Measurements from ENCODE around the gene MAP1LC3B2.

Gene MAP1LC3B2

GRCh38 chr12:116595186-116595585 is 36.0 kb downstream of the MAP1LC3B2 start:
- H3K4me3 ChIP-seq (ENCODE audit: low read depth, low read length): no peak overlapping the region
- H3K36me3 ChIP-seq (replicated peaks): no peaks in the 10 kb centered on the region
- no peak overlapping the region for H3K27ac ChIP-seq
- in situ Hi-C loops (cut with HindIII; ENCODE audit: low pct_ligation_motif_present, low sequenced_read_pairs): no loop called here
- no peak for TF ChIP-seq CTCF (IDR thresholded peaks at IDR 0.05; ENCODE audit: low read depth, low read length, missing control alignments)
- H3K27me3 ChIP-seq (replicated peaks): no peaks in the 10 kb centered on the region
- DNase-seq: no peak

- H3K27ac ChIP-seq: no peak overlapping the region
- no peaks in the 10 kb centered on the region for H3K36me3 ChIP-seq (replicated peaks)
- in situ Hi-C loops (cut with HindIII; ENCODE audit: low pct_ligation_motif_present, low sequenced_read_pairs): no loop called here
- TF ChIP-seq CTCF (IDR thresholded peaks at IDR 0.05; ENCODE audit: low read depth, low read length, missing control alignments): no peak
- DNase-seq: no peak
- no peaks in the 10 kb centered on the region for H3K27me3 ChIP-seq (replicated peaks)
- no peak overlapping the region for H3K4me3 ChIP-seq (ENCODE audit: low read depth, low read length)
Measured at GRCh38 chr12:116595672-116596071, 36.5 kb downstream of the MAP1LC3B2 start.

- DNase-seq: no peak
- Histone ChIP-seq H3K27me3 (replicated peaks) (no peaks in the 10 kb centered on the region), H3K27ac (no peak overlapping the region), H3K36me3 (replicated peaks) (no peaks in the 10 kb centered on the region), H3K4me3 (ENCODE audit: low read depth, low read length) (no peak overlapping the region)
- in situ Hi-C loops (cut with HindIII; ENCODE audit: low pct_ligation_motif_present, low sequenced_read_pairs): no loop called here
- TF ChIP-seq CTCF (IDR thresholded peaks at IDR 0.05; ENCODE audit: low read depth, low read length, missing control alignments): no peak
Measured at GRCh38 chr12:116597886-116598285, 38.7 kb downstream of the MAP1LC3B2 start.

GRCh38 chr12:116598311-116599284 is 39.4 kb downstream of the MAP1LC3B2 start:
- no peaks in the 10 kb centered on the region for H3K27me3 ChIP-seq (replicated peaks)
- H3K4me3 ChIP-seq (ENCODE audit: low read depth, low read length): no peak overlapping the region
- H3K36me3 ChIP-seq (replicated peaks): no peaks in the 10 kb centered on the region
- TF ChIP-seq CTCF (IDR thresholded peaks at IDR 0.05; ENCODE audit: low read depth, low read length, missing control alignments): no peak
- no peak overlapping the region for H3K27ac ChIP-seq
- DNase-seq: no peak
- in situ Hi-C loops (cut with HindIII; ENCODE audit: low pct_ligation_motif_present, low sequenced_read_pairs): no loop called here

- H3K27me3 ChIP-seq (replicated peaks): no peaks in the 10 kb centered on the region
- peak overlapping the region; percentile 30 for H3K27ac ChIP-seq
- H3K4me3 ChIP-seq (ENCODE audit: low read depth, low read length): peak overlapping the region; percentile 46
- peak; percentile 79 for TF ChIP-seq CTCF (IDR thresholded peaks at IDR 0.05; ENCODE audit: low read depth, low read length, missing control alignments)
- peak; percentile 68 for DNase-seq
- no peaks in the 10 kb centered on the region for H3K36me3 ChIP-seq (replicated peaks)
- in situ Hi-C loops (cut with HindIII; ENCODE audit: low pct_ligation_motif_present, low sequenced_read_pairs): no loop called here
Measured at GRCh38 chr12:116599285-116600136, 40.3 kb downstream of the MAP1LC3B2 start.

All from brain microvascular endothelial cell (primary cell).